ENCODE data around the gene PRKG2.

The PRKG2 gene

DNA sequence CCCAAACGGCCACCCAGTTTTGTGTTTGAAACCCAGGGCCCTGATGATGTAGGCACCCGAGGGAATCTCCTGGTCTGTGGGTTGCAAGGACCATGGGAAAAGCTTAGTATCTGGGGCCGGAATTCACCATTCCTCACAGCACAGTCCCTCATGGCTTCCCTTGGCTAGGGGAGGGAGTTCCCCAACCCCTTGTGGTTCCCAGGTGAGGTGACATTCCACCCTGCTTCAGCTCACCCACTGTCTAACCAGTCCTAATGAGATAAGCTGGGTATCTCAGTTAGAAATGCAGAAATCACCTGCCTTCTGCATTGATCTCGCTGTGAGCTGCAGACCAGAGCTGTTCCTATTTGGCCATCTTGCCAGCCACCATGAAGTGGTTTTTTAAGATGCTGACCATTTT lies 84.0 kb downstream of the PRKG2 start:
- TF ChIP-seq RAD21 (IDR thresholded peaks at IDR 0.05; ENCODE audit: low read depth) (no peak), TEAD4 (IDR thresholded peaks at IDR 0.05) (no peak), TAF1 (IDR thresholded peaks at IDR 0.05; ENCODE audit: low read depth) (no peak), ZBTB7A (IDR thresholded peaks at IDR 0.05; ENCODE audit: low read depth) (no peak), CREB1 (IDR thresholded peaks at IDR 0.05; ENCODE audit: low read depth) (no peak), EGR1 (IDR thresholded peaks at IDR 0.05) (no peak), CEBPB (IDR thresholded peaks at IDR 0.05) (no peak), NFIC (IDR thresholded peaks at IDR 0.05) (no peak), YY1 (IDR thresholded peaks at IDR 0.05; ENCODE audit: low read depth) (no peak), TCF12 (IDR thresholded peaks at IDR 0.05; ENCODE audit: low read depth) (no peak), EP300 (IDR thresholded peaks at IDR 0.05; ENCODE audit: borderline replicate concordance) (no peak), FOXM1 (IDR thresholded peaks at IDR 0.05; ENCODE audit: borderline replicate concordance, low read depth) (no peak)
- TF ChIP-seq, protein P1, sequence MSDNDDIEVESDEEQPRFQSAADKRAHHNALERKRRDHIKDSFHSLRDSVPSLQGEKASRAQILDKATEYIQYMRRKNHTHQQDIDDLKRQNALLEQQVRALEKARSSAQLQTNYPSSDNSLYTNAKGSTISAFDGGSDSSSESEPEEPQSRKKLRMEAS (IDR thresholded peaks at IDR 0.05) = no peak
- TF ChIP-seq, protein P2, sequence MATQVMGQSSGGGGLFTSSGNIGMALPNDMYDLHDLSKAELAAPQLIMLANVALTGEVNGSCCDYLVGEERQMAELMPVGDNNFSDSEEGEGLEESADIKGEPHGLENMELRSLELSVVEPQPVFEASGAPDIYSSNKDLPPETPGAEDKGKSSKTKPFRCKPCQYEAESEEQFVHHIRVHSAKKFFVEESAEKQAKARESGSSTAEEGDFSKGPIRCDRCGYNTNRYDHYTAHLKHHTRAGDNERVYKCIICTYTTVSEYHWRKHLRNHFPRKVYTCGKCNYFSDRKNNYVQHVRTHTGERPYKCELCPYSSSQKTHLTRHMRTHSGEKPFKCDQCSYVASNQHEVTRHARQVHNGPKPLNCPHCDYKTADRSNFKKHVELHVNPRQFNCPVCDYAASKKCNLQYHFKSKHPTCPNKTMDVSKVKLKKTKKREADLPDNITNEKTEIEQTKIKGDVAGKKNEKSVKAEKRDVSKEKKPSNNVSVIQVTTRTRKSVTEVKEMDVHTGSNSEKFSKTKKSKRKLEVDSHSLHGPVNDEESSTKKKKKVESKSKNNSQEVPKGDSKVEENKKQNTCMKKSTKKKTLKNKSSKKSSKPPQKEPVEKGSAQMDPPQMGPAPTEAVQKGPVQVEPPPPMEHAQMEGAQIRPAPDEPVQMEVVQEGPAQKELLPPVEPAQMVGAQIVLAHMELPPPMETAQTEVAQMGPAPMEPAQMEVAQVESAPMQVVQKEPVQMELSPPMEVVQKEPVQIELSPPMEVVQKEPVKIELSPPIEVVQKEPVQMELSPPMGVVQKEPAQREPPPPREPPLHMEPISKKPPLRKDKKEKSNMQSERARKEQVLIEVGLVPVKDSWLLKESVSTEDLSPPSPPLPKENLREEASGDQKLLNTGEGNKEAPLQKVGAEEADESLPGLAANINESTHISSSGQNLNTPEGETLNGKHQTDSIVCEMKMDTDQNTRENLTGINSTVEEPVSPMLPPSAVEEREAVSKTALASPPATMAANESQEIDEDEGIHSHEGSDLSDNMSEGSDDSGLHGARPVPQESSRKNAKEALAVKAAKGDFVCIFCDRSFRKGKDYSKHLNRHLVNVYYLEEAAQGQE (IDR thresholded peaks at IDR 0.05; ENCODE audit: low read depth) = no peak
- TF ChIP-seq, protein P3, sequence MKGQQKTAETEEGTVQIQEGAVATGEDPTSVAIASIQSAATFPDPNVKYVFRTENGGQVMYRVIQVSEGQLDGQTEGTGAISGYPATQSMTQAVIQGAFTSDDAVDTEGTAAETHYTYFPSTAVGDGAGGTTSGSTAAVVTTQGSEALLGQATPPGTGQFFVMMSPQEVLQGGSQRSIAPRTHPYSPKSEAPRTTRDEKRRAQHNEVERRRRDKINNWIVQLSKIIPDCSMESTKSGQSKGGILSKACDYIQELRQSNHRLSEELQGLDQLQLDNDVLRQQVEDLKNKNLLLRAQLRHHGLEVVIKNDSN (IDR thresholded peaks at IDR 0.05) = no peak

DNA sequence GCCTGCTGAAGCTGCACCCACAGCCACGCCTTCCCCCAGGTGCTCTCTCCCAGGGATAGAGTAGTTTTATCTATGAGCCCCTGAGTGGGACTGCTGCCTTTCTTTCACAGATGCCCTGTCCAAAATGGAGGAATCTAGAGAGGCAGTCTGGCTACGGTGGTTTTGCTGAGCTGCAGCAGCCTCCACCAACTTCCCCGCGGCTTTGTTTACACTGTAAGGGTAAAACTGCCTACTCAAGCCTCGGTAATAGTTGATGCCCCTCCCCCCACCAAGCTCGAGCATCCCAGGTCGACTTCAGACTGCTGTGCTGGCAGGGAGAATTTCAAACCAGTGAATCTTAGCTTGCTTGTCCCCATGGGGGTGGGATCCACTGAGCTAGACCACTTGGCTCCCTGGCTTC lies 84.5 kb downstream of the PRKG2 start:
- TF ChIP-seq CEBPB (IDR thresholded peaks at IDR 0.05) (no peak), FOXM1 (IDR thresholded peaks at IDR 0.05; ENCODE audit: borderline replicate concordance, low read depth) (no peak), YY1 (IDR thresholded peaks at IDR 0.05; ENCODE audit: low read depth) (no peak), TCF12 (IDR thresholded peaks at IDR 0.05; ENCODE audit: low read depth) (no peak), EP300 (IDR thresholded peaks at IDR 0.05; ENCODE audit: borderline replicate concordance) (no peak), TAF1 (IDR thresholded peaks at IDR 0.05; ENCODE audit: low read depth) (no peak), CREB1 (IDR thresholded peaks at IDR 0.05; ENCODE audit: low read depth) (no peak), EGR1 (IDR thresholded peaks at IDR 0.05) (no peak), ZBTB7A (IDR thresholded peaks at IDR 0.05; ENCODE audit: low read depth) (no peak), RAD21 (IDR thresholded peaks at IDR 0.05; ENCODE audit: low read depth) (no peak), NFIC (IDR thresholded peaks at IDR 0.05) (no peak), TEAD4 (IDR thresholded peaks at IDR 0.05) (no peak)
- TF ChIP-seq, protein P3 (IDR thresholded peaks at IDR 0.05) = no peak
- TF ChIP-seq, protein P2 (IDR thresholded peaks at IDR 0.05; ENCODE audit: low read depth) = no peak
- TF ChIP-seq, protein P1 (IDR thresholded peaks at IDR 0.05) = no peak

DNA sequence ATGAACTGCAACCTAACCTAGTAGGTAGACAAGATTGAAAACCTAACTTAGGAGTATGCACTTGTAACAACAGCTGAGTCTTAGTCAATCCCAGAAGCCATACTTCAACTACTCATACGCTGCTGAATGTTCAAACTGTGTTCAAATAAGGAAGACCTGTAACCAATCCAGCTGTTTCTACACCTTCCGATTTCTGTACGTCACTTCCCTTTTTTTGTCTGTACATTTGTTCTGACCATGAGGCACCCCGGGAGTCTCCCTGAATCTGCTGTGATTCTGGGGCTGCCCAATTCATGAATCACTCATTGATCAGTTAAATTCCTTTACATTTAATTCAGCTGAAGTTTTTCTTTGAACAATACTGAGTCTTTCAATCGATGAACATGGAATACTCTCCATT lies 95.0 kb downstream of the PRKG2 start:
- TF ChIP-seq CEBPB (IDR thresholded peaks at IDR 0.05) (no peak), TEAD4 (IDR thresholded peaks at IDR 0.05) (no peak), CREB1 (IDR thresholded peaks at IDR 0.05; ENCODE audit: low read depth) (no peak), TAF1 (IDR thresholded peaks at IDR 0.05; ENCODE audit: low read depth) (no peak), YY1 (IDR thresholded peaks at IDR 0.05; ENCODE audit: low read depth) (no peak), RAD21 (IDR thresholded peaks at IDR 0.05; ENCODE audit: low read depth) (no peak), NFIC (IDR thresholded peaks at IDR 0.05) (no peak), ZBTB7A (IDR thresholded peaks at IDR 0.05; ENCODE audit: low read depth) (no peak), EP300 (IDR thresholded peaks at IDR 0.05; ENCODE audit: borderline replicate concordance) (no peak)

DNA sequence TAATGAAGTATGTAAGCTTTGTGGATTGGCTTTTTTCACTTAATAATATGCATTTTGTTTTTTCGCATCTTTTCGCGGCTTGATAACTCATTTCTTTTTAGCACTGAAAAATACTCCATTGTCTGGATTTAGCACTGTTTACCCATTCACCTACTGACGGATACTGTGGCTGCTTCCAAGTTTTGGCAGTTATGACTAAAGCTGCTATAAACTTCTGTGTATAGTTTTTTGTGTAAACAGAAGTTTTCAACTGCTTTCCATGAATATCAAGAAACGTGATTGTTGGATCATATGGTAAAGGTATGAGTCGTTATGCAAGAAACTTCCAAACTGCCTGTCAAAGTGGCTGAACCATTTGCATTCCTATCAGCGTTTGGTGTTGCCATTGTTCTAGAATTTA lies 96.9 kb downstream of the PRKG2 start:
- TF ChIP-seq YY1 (IDR thresholded peaks at IDR 0.05; ENCODE audit: low read depth) (no peak), TAF1 (IDR thresholded peaks at IDR 0.05; ENCODE audit: low read depth) (no peak), EGR1 (IDR thresholded peaks at IDR 0.05) (no peak), CEBPB (IDR thresholded peaks at IDR 0.05) (no peak), FOXM1 (IDR thresholded peaks at IDR 0.05; ENCODE audit: borderline replicate concordance, low read depth) (no peak)
- TF ChIP-seq, protein P3 (IDR thresholded peaks at IDR 0.05) = no peak

DNA sequence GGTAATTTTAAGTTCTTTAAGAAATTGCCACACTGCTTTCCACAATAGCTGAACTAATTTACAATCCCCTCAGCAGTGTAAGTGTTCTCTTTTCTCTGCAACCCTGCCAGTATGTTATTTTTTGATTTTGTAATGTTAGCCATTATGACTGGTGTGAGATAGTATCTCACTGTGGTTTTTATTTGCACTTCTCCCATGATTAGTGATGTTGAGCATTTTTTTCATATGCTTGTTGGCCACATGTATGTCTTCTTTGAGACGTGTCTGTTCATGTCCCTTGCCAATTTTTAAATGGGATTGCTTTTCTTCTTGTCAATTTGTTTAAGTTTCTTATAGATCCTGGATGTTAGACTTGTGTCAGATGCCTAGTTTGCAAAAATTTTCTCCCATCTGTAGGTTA lies 98.5 kb downstream of the PRKG2 start:
- TF ChIP-seq TAF1 (IDR thresholded peaks at IDR 0.05; ENCODE audit: low read depth) (no peak), NFIC (IDR thresholded peaks at IDR 0.05) (no peak), ZBTB7A (IDR thresholded peaks at IDR 0.05; ENCODE audit: low read depth) (no peak), RAD21 (IDR thresholded peaks at IDR 0.05; ENCODE audit: low read depth) (no peak), YY1 (IDR thresholded peaks at IDR 0.05; ENCODE audit: low read depth) (no peak), FOXM1 (IDR thresholded peaks at IDR 0.05; ENCODE audit: borderline replicate concordance, low read depth) (no peak), TCF12 (IDR thresholded peaks at IDR 0.05; ENCODE audit: low read depth) (no peak), TEAD4 (IDR thresholded peaks at IDR 0.05) (no peak), CREB1 (IDR thresholded peaks at IDR 0.05; ENCODE audit: low read depth) (no peak), CEBPB (IDR thresholded peaks at IDR 0.05) (no peak), EP300 (IDR thresholded peaks at IDR 0.05; ENCODE audit: borderline replicate concordance) (no peak), EGR1 (IDR thresholded peaks at IDR 0.05) (no peak)
- TF ChIP-seq, protein P3 (IDR thresholded peaks at IDR 0.05) = no peak
- TF ChIP-seq, protein P2 (IDR thresholded peaks at IDR 0.05; ENCODE audit: low read depth) = no peak
- TF ChIP-seq, protein P1 (IDR thresholded peaks at IDR 0.05) = no peak
